ENCODE measurements around the gene PPIG.

Gene PPIG

DNA sequence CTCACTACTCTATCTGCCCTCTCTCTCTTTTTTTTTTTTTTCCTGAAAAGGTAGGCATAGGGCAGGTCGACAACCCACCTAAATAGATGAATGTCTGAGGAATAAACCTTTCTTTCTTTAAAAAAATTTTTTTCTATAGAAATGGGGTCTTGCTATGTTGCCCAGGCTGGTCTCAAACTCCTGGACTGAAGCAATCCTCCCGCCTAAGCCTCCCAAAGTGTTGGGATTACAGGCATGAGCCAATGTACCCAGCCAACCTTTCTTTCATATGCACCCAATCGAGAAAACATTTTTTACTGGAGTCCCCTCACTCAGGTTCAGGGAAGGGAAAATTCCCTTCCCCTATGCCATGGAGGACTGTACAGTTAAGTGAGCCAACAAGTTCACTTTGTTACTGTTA is 79.1 kb downstream of the PPIG start:
- no peak for DNase-seq (ENCODE audit: low read depth)
- H3K4me3 ChIP-seq (ENCODE audit: low read length), result no peak overlapping the region
- TF ChIP-seq, protein P1, sequence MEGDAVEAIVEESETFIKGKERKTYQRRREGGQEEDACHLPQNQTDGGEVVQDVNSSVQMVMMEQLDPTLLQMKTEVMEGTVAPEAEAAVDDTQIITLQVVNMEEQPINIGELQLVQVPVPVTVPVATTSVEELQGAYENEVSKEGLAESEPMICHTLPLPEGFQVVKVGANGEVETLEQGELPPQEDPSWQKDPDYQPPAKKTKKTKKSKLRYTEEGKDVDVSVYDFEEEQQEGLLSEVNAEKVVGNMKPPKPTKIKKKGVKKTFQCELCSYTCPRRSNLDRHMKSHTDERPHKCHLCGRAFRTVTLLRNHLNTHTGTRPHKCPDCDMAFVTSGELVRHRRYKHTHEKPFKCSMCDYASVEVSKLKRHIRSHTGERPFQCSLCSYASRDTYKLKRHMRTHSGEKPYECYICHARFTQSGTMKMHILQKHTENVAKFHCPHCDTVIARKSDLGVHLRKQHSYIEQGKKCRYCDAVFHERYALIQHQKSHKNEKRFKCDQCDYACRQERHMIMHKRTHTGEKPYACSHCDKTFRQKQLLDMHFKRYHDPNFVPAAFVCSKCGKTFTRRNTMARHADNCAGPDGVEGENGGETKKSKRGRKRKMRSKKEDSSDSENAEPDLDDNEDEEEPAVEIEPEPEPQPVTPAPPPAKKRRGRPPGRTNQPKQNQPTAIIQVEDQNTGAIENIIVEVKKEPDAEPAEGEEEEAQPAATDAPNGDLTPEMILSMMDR (conservative IDR thresholded peaks at IDR 0.05; ENCODE audit: low read depth, low read length), result no peak

- TF ChIP-seq, protein P1 (conservative IDR thresholded peaks at IDR 0.05; ENCODE audit: low read depth, low read length), result no peak
- no peak overlapping the region for H3K4me3 ChIP-seq (ENCODE audit: low read length)
- no peak for DNase-seq (ENCODE audit: low read depth)
Observed at GRCh38 chr2:169664600-169664977, 80.4 kb downstream of the PPIG start.

DNA sequence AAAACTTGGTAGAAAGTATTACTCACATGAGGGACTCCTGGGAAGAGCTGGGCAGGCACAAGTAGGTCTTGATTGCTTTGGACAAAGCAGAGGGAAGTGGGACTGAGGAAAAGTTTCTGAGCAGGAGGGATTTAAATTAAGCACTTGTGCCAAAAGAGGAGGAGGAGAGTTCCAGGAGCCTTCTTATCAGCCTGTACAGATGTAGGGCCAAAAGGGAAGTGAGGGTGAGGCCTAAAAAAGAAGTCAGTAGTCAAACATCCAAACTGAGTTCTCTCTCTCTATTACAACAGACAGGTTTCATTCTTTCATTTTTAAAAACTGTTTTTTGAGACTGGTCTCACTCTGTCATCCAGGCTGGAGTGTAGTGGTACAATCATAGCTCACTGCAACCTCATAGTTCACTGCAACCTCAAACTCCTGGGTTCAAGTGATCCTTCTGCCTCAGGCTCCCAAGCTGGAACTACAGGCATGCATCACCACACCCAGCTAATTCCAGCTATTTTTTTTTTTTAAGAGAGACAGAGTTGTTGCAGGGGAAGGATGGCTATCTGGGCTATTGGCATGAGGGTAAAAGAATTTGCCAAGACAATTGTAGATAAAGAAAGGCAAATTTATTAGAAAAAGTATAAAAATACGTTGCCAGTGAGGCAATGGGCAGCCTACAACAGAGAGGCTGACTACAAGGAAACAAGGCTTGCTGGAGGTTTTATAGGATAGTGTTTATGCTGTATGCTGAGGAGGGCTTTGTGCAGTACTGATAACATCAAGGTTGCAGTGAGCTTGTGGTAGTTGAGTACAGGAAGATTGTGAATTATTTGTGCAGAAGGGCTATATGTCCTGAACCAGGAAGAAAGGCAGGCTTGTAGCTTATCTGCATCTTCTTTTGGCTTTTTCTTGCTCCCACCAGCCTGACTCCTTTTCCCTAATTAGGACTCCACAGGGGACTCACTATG is 81.1 kb downstream of the PPIG start:
- DNase-seq (ENCODE audit: low read depth), result no peak
- no peak overlapping the region for H3K4me3 ChIP-seq (ENCODE audit: low read length)
- TF ChIP-seq, protein P1 (conservative IDR thresholded peaks at IDR 0.05; ENCODE audit: low read depth, low read length), result no peak

GRCh38 chr2:169667583-169667982 is 83.4 kb downstream of the PPIG start:
- TF ChIP-seq, protein P1 (conservative IDR thresholded peaks at IDR 0.05; ENCODE audit: low read depth, low read length), result no peak
- no peak for DNase-seq (ENCODE audit: low read depth)
- no peak overlapping the region for H3K4me3 ChIP-seq (ENCODE audit: low read length)

- peak; percentile 43 for DNase-seq (ENCODE audit: low read depth)
- H3K4me3 ChIP-seq (ENCODE audit: low read length), result no peak overlapping the region
- TF ChIP-seq, protein P1 (conservative IDR thresholded peaks at IDR 0.05; ENCODE audit: low read depth, low read length), result no peak
Observed at GRCh38 chr2:169670215-169670651, 86.1 kb downstream of the PPIG start.

GRCh38 chr2:169670937-169671336 is 86.8 kb downstream of the PPIG start:
- TF ChIP-seq, protein P1 (conservative IDR thresholded peaks at IDR 0.05; ENCODE audit: low read depth, low read length), result no peak
- H3K4me3 ChIP-seq (ENCODE audit: low read length), result no peak overlapping the region
- DNase-seq (ENCODE audit: low read depth), result no peak

- TF ChIP-seq, protein P1 (conservative IDR thresholded peaks at IDR 0.05; ENCODE audit: low read depth, low read length), result no peak
- no peak for DNase-seq (ENCODE audit: low read depth)
- no peak overlapping the region for H3K4me3 ChIP-seq (ENCODE audit: low read length)
Observed at GRCh38 chr2:169672406-169672805, 88.3 kb downstream of the PPIG start.

All from retinal pigment epithelial cell (primary cell).